ENCODE data around the gene UTY. TPM values are rescaled to one million over a fixed set of nuclear protein-coding genes. Genes with fewer than 3 reads are reported as not detected.

The UTY gene
- total RNA-seq, 4 donors from 2014 or later: 0.19 to 27.4 (median 17.6) TPM; not detected in 1

- Histone ChIP-seq H3K9me3 (no peaks in the 10 kb centered on the region), H3K4me3 (no peak overlapping the region), H3K27ac (replicated peaks in 1 of 4) (no peak overlapping the region), H3K27me3 (no peaks in the 10 kb centered on the region), H3K36me3 (no peaks in the 10 kb centered on the region), H3K4me1 (no peaks in the 10 kb centered on the region)
- TF ChIP-seq, protein P1, sequence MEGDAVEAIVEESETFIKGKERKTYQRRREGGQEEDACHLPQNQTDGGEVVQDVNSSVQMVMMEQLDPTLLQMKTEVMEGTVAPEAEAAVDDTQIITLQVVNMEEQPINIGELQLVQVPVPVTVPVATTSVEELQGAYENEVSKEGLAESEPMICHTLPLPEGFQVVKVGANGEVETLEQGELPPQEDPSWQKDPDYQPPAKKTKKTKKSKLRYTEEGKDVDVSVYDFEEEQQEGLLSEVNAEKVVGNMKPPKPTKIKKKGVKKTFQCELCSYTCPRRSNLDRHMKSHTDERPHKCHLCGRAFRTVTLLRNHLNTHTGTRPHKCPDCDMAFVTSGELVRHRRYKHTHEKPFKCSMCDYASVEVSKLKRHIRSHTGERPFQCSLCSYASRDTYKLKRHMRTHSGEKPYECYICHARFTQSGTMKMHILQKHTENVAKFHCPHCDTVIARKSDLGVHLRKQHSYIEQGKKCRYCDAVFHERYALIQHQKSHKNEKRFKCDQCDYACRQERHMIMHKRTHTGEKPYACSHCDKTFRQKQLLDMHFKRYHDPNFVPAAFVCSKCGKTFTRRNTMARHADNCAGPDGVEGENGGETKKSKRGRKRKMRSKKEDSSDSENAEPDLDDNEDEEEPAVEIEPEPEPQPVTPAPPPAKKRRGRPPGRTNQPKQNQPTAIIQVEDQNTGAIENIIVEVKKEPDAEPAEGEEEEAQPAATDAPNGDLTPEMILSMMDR (IDR thresholded peaks at IDR 0.05): no peak
- TF ChIP-seq EP300 (IDR thresholded peaks at IDR 0.05): no peak
- TF ChIP-seq POLR2AphosphoS5 (IDR thresholded peaks at IDR 0.05): no peak
- no peak for TF ChIP-seq POLR2A (IDR thresholded peaks at IDR 0.05; ENCODE audit: low read depth)
- no peak for DNase-seq (ENCODE audit: extremely low spot score)
- WGBS: no CpG with 5 or more reads among the region's 7 CpGs
- intact Hi-C loops (cut with DNase I): no loop called here
These were observed 98.6 kb downstream of the UTY start for GRCh38 chrY:13381110-13381683.

- H3K4me1 ChIP-seq: no peaks in the 10 kb centered on the region
- DNase-seq (ENCODE audit: extremely low spot score): no peak
- H3K27me3 ChIP-seq: no peaks in the 10 kb centered on the region
- no peaks in the 10 kb centered on the region for H3K9me3 ChIP-seq
- H3K4me3 ChIP-seq: no peak overlapping the region
- H3K27ac ChIP-seq (replicated peaks in 1 of 4): no peak overlapping the region
- no CpG with 5 or more reads among the region's 6 CpGs for WGBS
- H3K36me3 ChIP-seq: peaks cover 0 to 4% (median 0%) of the 10 kb centered on the region in 4 donors
- intact Hi-C loops (cut with DNase I): no loop called here
- TF ChIP-seq, protein P1 (IDR thresholded peaks at IDR 0.05): no peak
- no peak for TF ChIP-seq EP300 (IDR thresholded peaks at IDR 0.05)
- TF ChIP-seq POLR2A (IDR thresholded peaks at IDR 0.05; ENCODE audit: low read depth): no peak
- no peak for TF ChIP-seq POLR2AphosphoS5 (IDR thresholded peaks at IDR 0.05)
These were observed 108.7 kb downstream of the UTY start for GRCh38 chrY:13370868-13371800.

DNA sequence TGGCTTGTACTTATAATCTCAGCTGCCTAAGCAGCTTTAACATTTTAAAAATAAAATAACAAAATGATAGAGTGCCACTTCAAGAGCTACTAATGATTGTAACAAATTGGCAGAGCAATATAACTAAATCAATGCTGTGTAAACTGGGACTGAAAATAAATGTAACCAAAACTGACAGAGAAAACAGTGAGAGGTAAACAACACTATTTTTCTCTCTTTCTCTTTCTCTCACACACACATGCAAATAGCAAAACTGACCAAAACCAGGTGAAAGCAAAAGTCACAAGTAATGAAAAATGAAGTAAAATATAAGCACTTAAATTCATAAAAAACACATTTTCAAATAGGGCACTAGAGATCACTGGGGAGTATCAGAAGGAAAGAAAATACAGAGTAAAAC, 109.6 kb downstream of the UTY start:
- H3K27ac ChIP-seq (replicated peaks in 1 of 4): no peak overlapping the region
- no peaks in the 10 kb centered on the region for H3K4me1 ChIP-seq
- H3K36me3 ChIP-seq: peaks cover 0 to 4% (median 0%) of the 10 kb centered on the region in 4 donors
- TF ChIP-seq POLR2AphosphoS5 (IDR thresholded peaks at IDR 0.05) (no peak), POLR2A (IDR thresholded peaks at IDR 0.05; ENCODE audit: low read depth) (no peak), EP300 (IDR thresholded peaks at IDR 0.05) (no peak)
- TF ChIP-seq, protein P1 (IDR thresholded peaks at IDR 0.05): no peak
- no peak for DNase-seq (ENCODE audit: extremely low spot score)
- intact Hi-C loops (cut with DNase I): no loop called here
- no peaks in the 10 kb centered on the region for H3K27me3 ChIP-seq
- H3K9me3 ChIP-seq: no peaks in the 10 kb centered on the region
- H3K4me3 ChIP-seq: no peak overlapping the region

GRCh38 chrY:13368513-13368845, 111.4 kb downstream of the UTY start:
- TF ChIP-seq POLR2A (IDR thresholded peaks at IDR 0.05; ENCODE audit: low read depth) (no peak), POLR2AphosphoS5 (IDR thresholded peaks at IDR 0.05) (no peak)
- intact Hi-C loops (cut with DNase I): no loop called here
- WGBS: no CpG with 5 or more reads among the region's 4 CpGs

GRCh38 chrY:13363641-13364040, 116.2 kb downstream of the UTY start:
- no peak overlapping the region for H3K4me3 ChIP-seq
- TF ChIP-seq POLR2AphosphoS5 (IDR thresholded peaks at IDR 0.05): no peak
- no peak for TF ChIP-seq EP300 (IDR thresholded peaks at IDR 0.05)
- TF ChIP-seq, protein P1 (IDR thresholded peaks at IDR 0.05): no peak
- TF ChIP-seq POLR2A (IDR thresholded peaks at IDR 0.05; ENCODE audit: low read depth): no peak
- no peak for DNase-seq (ENCODE audit: extremely low spot score)
- intact Hi-C loops (cut with DNase I): no loop called here
- H3K36me3 ChIP-seq: peaks cover 0 to 13% (median 0%) of the 10 kb centered on the region in 4 donors
- H3K27ac ChIP-seq (replicated peaks in 1 of 4): no peak overlapping the region
- no peaks in the 10 kb centered on the region for H3K4me1 ChIP-seq
- H3K27me3 ChIP-seq: no peaks in the 10 kb centered on the region
- no peaks in the 10 kb centered on the region for H3K9me3 ChIP-seq
- no CpG with 5 or more reads among the region's 2 CpGs for WGBS

More at GRCh38 chrY:13368513-13368845, 111.4 kb downstream of the UTY start:
- H3K4me3 ChIP-seq: no peak overlapping the region
- H3K27ac ChIP-seq (replicated peaks in 1 of 4): no peak overlapping the region
- DNase-seq (ENCODE audit: extremely low spot score): no peak
- no peaks in the 10 kb centered on the region for H3K9me3 ChIP-seq
- no peaks in the 10 kb centered on the region for H3K27me3 ChIP-seq
- H3K4me1 ChIP-seq: no peaks in the 10 kb centered on the region
- H3K36me3 ChIP-seq: peaks cover 0 to 4% (median 0%) of the 10 kb centered on the region in 4 donors
